ENCODE data around the gene UNC13B.
"Not testable (repeated sequence)": the region's sequence is repeated elsewhere in the genome, so short reads cannot be mapped to it uniquely, and the experiment has no call there.

Gene UNC13B

DNA sequence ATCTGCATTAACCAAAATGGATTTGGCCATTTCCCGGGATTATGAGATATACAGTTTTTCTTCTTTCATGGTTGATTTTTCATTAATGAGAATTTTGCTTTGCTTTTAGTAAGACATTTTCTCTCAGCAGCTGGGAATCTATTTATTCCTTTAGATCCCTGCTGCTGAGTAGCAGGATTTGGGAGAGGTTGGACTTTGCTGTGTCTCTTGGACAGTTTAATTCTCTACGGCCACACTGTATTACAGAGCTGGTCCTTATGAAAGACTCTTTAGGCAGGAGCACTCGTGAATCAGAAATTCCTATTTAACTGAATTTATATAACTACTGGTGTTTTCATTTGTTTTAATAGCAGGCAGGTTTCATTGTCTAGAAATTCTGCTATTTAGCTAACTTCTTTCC is 1.6 kb downstream of the UNC13B start:
- DNase-seq (ENCODE audit: low read depth in 3 of 3), result no peak

DNA sequence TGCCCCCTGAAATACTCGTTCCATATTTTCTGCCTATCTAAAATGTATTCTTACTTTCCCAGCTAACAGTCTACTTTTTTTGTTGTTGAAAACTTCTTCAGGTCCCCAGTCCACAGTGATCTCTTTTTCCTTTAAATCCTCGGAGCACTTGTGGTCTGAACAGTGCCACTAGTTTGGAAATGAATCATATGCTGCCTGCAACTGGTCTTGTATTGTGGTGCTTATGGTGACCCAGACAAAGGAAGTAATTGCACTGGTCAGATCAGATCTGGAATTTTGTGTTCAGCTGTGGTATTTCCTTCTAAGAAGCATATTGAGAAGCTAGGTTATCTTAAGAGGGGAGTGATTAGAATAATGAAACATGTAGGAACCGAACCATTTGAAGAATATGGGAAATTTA is 2.9 kb downstream of the UNC13B start:
- DNase-seq (ENCODE audit: low read depth in 3 of 3), result no peak

DNA sequence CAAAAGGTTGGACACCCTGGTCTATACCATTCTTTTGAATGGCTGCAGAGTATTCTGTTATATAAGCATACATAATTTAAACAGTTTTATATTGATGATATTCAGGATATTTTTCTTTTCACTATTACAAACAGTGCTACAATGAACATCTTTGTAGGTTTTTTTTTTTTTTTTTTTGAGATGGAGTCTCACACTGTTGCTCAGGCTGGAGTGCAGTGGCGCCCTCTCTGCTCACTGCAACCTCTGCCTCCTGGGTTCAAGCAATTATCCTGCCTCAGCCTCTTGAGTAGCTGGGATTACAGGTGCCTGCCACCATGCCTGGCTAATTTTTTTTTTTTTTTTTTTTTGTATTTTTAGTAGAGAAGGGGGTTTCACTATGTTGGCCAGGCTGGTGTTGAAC is 5.6 kb downstream of the UNC13B start:
- DNase-seq (ENCODE audit: low read depth in 3 of 3), result not testable (repeated sequence)

DNA sequence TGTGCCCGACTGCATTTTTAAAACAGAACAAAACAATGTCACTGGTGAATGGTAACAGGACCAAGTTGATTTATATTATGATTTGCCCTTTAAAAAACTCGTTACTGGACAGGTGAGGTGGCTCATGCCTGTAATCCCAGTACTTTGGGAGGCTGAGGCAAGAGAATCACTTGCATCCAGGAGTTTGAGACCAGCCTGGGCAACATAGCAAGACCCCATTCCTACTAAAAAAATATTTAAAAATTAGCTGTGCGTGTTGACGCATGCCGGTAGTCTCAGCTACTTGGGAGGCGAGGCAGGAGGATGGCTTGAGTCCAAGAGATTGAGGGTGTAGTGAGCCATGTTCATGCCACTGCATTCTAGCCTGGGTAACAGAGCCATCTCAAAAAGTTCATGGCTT is 7.2 kb downstream of the UNC13B start:
- DNase-seq (ENCODE audit: low read depth in 3 of 3), result no peak

DNA sequence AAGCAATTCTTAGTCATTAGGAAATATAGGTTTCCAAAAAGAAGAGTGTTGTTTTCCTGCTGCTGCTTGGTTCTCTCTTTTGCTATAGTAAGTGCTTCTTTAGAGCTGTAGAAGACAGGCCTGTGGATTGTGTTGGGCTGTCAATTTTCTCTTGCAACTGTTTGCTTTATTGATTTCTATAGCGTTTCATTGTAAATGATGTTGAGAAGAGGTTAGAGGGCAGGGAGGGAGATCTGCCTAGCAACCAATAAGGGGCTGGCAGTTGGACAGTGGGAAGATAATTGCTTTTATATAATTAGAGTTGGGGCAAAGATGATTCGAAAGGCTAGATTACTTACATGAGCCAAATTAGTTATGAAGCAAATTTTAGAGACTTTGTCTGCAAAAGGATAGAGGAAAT is 11.1 kb downstream of the UNC13B start:
- no peak for DNase-seq (ENCODE audit: low read depth in 3 of 3)

DNA sequence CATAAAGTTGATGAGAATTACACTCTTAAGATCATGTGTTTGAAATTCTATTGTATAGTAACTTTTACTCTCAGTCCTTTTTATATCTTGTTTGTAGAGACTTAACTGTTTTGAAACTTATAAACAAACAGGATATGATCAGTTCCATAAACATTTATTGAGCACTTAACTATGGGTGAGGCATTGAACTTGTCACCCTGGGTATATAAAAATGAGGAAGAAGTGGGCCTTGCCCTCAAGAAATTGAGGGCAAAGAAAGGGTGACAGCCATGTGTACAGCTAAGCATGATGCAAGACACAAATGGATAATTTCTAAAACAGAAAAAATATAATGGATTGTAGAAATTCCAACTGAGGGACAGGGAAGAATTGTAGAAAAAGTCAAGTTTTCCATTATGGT is 15.7 kb downstream of the UNC13B start:
- no peak for DNase-seq (ENCODE audit: low read depth in 3 of 3)

DNA sequence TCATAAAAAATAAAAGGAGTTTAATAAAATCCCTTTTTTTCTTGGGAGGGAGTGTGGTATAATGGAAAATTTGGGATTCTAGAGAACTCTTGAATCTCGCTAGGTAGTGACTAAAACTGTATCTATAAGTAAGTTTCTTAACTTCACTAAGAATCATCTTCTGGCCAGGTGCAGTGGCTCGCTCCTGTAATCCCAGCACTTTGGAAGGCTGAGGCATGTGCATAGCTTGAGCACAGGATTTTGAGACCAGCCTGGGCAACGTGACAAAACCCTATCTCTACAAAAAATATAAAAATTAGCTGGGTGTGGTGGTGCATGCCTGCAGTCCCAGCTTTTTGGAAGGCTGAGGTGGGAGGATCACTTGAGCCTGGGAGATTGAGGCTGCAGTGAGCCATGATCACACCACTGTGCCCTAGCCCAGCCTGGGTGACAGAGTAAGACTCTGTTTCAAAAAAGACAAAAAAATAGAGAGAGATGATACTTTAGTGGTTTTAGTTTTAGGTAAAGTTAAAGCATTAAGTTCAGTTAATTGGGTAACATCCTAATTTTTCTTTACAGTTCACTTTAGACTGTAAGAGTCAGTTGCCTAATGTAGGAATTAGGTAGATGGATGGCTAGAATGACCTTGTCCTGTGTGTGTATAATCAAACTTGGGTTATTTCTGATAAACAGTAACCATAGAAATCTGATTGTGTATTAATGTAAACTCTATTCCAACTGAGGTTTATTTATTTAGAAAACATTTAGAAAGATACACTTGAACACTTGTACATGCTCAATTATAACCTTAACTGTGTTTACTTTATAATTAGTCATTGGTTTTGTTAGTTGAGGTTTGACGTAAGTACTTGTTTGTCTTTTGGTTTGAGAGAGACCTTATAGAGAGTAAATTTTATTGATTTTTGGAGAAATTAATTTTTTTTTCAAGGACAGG is 17.8 kb downstream of the UNC13B start:
- no peak for DNase-seq (ENCODE audit: low read depth in 3 of 3)

DNA sequence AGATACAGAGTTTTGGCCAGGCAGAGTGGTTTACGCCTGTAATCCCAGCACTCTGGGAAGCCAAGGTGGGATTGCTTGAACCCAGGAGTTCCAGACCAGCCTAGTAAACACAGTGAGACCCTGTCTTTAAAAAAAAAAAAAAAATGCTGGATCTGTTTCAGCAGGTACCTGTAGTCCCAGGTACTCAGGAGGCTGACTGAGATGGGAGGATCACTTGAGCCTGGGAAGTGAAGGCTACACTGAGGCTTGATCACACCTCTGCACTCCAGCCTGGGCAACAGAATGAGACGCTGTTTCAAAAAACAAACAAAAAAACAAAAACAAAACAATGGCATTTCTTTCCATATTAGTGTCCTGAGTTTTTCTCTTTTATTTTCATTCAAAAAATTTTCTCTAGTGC is 19.0 kb downstream of the UNC13B start:
- DNase-seq (ENCODE audit: low read depth in 3 of 3), result no peak

DNA sequence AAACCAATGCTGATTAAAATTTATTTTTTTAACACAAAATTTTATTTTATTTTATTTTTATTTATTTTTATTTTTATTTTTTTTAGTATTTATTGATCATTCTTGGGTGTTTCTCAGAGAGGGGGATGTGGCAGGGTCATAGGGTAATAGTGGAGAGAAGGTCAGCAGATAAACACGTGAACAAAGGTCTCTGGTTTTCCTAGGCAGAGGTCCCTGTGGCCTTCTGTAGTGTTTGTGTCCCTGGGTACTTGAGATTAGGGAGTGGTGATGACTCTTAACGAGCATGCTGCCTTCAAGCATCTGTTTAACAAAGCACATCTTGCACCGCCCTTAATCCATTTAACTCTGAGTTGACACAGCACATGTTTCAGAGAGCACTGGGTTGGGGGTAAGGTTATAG is 20.6 kb downstream of the UNC13B start:
- DNase-seq (ENCODE audit: low read depth in 3 of 3), result not testable (repeated sequence)

DNA sequence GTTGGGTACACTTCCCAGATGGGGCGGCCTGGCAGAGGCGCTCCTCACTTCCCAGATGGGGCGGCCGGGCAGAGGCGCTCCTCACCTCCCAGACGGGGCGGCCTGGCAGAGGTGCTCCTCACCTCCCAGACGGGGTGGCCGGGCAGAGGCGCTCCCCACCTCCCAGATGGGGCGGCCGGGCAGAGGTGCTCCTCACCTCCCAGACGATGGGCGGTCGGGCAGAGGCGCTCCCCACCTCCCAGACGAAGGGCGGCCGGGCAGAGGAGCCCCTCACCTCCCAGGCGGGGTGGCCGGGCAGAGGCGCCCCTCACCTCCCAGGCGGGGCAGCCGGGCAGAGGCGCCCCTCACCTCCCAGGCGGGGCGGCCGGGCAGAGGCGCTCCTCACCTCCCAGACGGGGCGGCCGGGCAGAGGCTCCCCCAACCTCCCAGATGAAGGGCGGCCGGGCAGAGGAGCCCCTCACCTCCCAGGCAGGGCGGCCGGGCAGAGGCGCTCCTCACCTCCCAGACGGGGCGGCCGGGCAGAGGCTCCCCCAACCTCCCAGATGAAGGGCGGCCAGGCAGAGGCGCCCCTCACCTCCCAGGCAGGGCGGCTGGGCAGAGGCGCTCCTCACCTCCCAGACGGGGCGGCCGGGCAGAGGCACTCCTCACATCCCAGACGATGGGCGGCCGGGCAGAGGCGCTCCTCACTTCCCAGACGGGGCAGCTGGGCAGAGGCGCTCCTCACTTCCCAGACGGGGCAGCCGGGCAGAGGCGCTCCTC is 21.4 kb downstream of the UNC13B start:
- DNase-seq (ENCODE audit: low read depth in 3 of 3), result not testable (repeated sequence)

DNA sequence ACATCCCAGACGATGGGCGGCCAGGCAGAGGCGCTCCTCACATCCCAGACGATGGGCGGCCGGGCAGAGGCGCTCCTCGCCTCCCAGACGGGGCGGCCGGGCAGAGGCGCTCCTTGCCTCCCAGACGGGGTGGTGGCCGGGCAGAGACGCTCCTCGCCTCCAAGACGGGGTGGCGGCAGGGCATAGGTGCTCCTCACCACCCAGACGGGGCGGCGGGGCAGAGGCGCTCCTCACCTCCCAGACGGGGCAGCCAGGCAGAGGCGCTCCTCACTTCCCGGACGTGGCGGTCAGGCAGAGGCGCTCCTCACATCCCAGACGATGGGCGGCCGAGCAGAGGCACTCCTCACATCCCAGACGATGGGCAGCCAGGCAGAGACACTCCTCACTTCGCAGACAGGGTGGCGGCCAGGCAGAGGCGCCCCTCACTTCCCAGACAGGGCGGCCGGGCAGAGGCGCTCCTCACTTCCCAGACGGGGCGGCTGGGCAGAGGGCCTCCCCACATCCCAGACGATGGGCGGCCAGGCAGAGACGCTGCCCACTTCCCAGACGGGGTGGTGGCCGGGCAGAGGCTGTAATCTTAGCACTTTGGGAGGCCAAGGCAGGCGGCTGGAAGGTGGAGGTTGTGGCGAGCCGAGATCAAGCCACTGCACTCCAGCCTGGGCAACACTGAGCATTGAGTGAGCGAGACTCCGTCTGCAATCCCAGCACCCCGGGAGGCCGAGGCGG is 22.1 kb downstream of the UNC13B start:
- DNase-seq (ENCODE audit: low read depth in 3 of 3), result not testable (repeated sequence)

DNA sequence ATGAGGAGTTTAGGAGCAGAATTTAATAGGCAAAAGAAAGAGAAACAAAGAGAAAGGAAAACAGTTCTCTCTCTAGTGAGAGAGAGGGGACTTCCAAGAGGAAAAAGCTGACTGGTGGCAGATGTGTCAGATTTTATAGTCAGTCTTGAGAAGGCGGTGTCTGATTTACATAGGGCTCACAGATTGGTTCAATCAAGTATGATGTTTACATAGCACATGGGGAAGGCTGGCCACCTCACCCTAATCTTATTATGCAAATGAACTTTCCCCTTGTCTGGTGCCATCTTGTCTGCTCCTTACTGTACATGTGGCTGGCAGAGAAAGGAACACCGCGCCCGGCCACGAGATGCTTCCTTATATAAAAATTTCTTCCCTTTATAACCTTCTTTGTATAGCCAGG is 24.7 kb downstream of the UNC13B start:
- no peak for DNase-seq (ENCODE audit: low read depth in 3 of 3)

DNA sequence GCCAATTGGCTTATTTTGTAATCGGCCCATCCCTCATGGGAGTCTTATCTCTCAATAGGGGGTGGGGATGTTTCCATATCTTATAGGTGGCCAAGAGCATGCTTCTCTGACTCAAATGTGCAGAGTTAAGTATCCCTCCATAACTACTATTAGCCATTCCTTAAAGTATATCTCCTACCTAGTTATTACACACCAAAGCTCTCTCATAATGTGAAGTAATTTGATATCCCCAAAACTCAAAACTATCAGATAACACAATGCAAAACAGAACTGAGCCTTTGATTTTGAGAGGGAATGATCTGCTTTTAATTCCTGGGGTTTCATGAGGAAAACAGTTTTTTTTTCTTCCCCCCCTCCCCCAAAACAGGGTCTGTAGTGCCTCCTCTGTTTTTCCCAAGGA is 28.4 kb downstream of the UNC13B start:
- DNase-seq (ENCODE audit: low read depth in 3 of 3), result no peak

DNA sequence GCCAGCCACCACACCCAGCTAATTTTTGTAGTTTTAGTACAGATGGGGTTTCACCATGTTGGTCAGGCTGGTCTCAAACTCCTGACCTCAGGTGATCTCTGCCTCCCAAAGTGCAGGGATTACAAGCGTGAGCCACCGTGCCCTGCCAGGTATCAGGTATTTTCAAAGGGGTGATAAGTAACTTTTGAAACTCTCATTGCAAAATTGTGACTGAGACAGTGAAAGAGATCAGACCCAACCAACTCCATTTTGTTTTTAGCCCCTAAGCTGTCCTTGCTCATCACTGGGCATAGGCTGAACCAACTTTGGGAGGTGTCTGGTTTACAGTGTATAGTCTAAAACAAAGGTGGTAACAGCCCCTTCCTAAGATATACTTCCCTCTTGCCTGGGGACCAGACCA is 29.3 kb downstream of the UNC13B start:
- DNase-seq (ENCODE audit: low read depth in 3 of 3), result no peak

DNA sequence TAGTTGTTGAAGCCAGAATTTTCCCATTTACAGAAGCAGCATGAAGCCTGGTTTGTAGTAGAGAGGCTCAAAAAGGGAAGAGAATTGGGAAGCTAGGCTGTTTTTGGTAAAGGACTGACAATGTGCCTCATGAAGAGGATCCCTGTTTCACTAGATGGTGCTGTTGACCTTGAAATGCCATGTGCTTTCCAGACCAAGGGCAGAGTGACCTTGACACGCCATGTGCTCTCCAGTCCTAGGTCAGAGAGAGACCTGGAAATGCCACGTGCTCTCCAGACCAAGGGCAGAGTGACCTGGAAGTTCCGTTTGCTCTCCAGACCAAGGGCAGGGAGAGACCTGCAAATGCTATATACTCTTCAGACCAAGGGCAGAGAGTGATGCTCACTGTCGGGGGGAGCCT is 32.0 kb downstream of the UNC13B start:
- no peak for DNase-seq (ENCODE audit: low read depth in 3 of 3)

DNA sequence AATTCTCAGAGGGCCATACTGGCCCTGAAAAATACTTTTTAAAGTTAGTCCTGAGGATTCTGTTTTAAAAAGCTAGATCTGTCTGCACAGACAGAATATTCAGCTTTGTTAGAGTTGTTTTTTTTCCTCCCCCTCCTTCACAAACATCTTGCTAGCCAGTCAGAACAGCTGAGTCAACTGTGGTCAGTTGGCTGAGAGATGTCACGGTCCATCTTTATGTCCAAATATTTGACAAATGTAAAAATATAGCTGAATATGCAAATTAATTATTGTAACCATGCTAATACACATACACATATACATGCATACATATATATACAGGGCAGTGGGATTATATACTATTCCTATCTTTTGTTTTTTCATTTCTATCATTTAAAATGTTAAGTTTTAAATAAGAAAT is 33.9 kb downstream of the UNC13B start:
- DNase-seq (ENCODE audit: low read depth in 3 of 3), result no peak

DNA sequence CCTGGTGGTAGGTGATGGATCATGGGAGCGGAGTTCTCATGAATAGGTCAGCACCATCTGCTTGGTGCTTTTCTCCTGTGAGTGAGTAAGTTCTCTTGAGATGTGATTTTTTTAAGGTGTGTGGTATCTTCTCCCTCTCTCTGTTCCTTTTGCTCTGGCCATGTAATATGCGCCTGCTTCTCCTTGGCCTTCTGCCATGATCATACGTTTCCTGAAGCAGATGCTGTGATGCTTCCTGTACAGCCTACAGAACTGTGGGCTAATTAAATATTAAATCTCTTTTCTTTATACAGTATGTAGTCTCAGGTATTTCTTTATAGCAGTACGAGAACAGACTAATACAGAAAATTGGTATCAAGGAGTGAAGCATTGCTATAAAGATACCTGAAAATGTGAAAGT is 36.4 kb downstream of the UNC13B start:
- DNase-seq (ENCODE audit: low read depth in 3 of 3), result no peak

DNA sequence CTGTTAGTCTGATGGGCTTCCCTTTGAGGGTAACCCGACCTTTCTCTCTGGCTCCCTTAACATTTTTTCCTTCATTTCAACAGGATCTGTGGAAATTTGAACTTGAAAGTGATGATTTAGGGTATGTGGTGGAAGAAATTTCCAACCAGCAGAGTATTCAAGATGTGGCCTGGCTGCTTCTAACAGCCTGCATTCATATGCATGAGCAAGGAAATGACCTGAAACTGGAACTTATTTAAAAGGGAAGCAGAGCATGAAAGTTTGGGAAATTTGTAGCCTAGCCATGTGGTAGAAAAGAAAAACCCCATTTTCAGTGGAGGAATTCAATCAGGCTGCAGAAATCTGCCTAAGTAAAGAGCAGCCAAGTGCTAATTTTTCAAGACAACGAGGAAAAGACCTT is 41.7 kb downstream of the UNC13B start:
- DNase-seq (ENCODE audit: low read depth in 3 of 3), result no peak

DNA sequence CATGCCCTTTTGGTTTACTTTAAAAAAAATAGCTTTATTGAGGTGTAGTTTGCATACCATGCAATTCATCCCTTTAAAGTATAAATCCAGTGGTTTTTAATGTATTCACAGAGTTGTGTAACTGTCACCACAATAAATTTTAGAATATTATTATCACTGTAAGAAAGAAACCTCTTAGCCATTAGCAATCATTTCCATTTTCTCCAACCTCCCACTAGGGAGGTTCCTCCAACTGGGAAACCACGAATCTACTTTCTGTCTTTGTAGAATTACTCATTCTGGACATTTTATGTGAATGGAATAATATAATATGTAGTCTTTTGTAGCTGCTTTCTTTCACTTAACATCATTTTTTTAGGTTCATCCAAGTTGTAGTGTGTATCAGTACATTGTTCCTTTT is 43.5 kb downstream of the UNC13B start:
- no peak for DNase-seq (ENCODE audit: low read depth in 3 of 3)

DNA sequence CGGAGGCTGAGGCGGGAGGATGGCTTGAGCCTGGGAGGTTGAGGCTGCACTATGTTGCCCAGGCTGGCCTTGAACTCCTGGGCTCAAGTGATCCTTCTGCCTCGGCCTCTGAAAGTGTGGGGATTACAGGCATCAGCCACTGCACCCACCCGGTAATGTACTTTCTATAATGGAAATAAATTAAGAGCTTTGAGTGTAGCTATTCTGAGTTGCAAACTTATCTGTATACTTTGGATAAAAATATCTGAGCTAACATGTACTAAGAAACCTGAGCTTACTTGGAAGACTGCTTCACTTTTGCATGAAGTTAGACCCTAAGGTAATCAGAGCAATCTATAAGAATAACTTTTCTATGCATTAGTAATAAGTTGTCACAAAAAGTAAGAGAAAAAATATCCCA is 50.0 kb downstream of the UNC13B start:
- no peak for DNase-seq (ENCODE audit: low read depth in 3 of 3)

DNA sequence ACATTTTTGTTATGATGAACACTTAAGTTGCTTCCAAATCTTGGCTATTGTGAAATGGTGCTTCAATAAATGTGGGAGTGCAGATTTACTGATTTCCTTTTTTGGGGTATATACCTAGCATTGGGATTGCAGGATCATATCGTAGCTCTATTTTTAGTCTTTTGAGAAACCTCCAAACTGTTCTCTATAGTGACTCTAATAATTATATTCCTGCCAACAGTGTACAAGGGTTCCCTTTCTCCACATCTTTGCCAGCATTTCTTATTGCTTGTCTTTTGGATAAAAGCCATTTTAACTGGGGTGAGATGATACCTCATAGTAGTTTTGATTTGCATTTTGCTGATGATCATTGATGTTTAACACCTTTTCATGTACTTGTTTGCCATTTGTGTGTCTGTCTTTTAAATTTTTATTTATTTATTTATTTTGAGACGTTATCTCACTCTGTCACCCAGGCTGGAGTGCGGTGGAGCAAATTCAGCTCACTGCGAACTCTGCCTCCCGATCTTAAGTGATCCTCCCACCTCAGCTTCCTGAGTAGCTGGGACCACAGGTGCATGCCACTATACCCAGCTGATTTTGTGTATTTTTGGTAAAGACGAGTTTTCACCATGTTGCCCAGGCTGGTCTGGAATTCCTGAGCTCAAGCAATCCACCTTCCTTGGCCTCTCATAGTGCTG is 59.0 kb downstream of the UNC13B start:
- DNase-seq (ENCODE audit: low read depth in 3 of 3), result no peak

DNA sequence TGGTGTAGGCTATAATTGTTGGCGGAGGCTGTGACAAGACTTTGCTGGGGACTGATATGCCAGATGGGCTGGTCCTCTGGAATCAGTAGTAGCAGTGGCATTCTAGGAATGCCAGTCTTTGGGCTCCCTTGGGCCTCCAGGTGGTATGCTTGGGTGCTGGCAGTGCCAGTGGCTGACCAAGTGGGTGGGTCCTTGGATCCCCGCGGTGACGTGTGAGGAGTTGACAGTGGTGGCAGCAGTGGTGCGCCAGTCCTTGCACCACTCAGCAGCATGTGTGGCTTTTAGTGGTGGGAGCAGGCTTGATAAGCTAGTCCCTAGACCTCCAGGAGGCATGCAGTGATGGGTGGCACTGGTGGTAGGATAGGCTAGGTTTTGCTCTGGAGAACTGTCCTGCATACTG is 63.9 kb downstream of the UNC13B start:
- DNase-seq (ENCODE audit: low read depth in 3 of 3), result no peak

Data from stimulated activated CD4-positive, alpha-beta T cell treated with anti-CD3 and anti-CD28 coated beads, TNF-alpha, amount 100 ng/mL, for 24 hours (primary cell).